ENCODE results near the gene SMAD6. TPM values are rescaled to one million over a fixed set of nuclear protein-coding genes. Genes with fewer than 3 reads are reported as not detected.
A peak's percentile ranks its signal among the peaks of the same experiment; 100 is the strongest.
"Not testable (repeated sequence)": the region's sequence is repeated elsewhere in the genome, so short reads cannot be mapped to it uniquely, and the experiment has no call there.

SMAD6 gene
- total RNA-seq, 1 donor from 2014 or later = 7.1 TPM

GRCh38 chr15:66675446-66675845 is 26.6 kb upstream of the SMAD6 start:
- no peak for DNase-seq (ENCODE audit: low read depth in 2 of 2)

- no peak for DNase-seq (ENCODE audit: low read depth in 2 of 2)
These were observed 24.7 kb upstream of the SMAD6 start for GRCh38 chr15:66677336-66677735.

- no peak for DNase-seq (ENCODE audit: low read depth in 2 of 2)
These were observed 22.9 kb upstream of the SMAD6 start for GRCh38 chr15:66679061-66679656.

DNA sequence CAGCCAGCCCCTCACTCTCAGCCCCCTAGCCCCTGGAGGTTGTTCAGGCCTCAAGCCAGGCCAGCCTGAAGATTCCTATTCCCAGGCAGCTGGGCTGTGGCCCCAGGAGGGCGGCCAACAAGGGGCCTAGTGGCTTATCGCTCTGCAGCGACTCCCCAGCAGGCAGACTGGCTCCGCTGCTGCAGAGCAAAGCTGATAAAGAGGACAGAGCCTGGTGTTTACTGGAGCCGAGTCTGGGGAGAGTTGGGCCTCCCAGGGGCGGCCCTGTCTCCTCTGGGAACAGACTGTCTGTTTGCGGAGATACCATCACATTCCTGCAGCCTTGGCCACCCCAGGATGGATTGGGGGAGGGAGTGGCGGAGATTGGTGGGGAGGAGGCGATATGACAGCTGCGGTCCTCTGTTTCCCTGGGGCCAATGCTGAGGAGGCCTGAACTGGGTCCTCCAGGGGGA is 22.4 kb upstream of the SMAD6 start:
- DNase-seq (ENCODE audit: low read depth in 2 of 2) = no peak

DNA sequence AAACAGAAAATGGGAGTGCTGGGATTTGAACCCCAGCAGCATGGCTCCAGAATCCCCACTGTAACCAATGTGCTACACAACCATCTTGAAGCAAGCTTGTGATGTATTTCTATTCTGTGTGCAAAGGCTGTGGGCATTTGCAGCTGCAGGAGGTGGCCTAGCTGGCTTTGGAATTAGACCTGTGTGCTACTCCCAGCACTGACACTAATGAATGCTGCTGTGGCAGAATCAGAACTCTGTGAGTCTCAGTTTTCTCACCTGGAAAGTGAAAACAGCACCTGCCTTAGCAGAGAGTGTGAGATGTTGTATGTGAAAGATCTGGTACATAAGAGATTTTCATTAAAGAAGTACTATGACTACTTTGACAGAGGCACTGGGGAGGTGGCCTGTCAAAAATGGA is 21.5 kb upstream of the SMAD6 start:
- DNase-seq (ENCODE audit: low read depth in 2 of 2) = no peak

GRCh38 chr15:66681395-66681794 is 20.6 kb upstream of the SMAD6 start:
- no peak for DNase-seq (ENCODE audit: low read depth in 2 of 2)

GRCh38 chr15:66682246-66682645 is 19.8 kb upstream of the SMAD6 start:
- DNase-seq (ENCODE audit: low read depth in 2 of 2) = no peak

DNA sequence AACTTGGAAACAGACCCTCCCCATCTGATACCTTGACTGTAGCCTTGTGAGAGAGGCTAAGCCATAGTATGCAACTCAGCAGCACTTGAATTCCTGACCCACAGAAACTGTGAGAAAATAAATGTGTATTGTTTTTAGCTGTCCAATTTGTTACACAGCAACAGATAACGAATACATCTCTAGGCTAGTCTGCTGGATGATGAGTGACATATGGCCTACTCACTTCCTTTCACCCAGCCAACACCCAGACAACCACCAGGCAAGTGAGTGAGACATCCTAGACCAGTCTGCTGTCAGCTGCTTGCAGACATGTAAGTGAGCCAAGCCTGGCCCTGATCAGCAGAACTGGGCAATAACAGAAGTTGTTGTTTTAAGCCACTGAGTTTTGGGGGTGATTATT is 19.2 kb upstream of the SMAD6 start:
- peak in 1 of 2 donors; percentile 35 for DNase-seq (ENCODE audit: low read depth in 2 of 2)

- no peak for DNase-seq (ENCODE audit: low read depth in 2 of 2)
These were observed 17.8 kb upstream of the SMAD6 start for GRCh38 chr15:66684136-66684681.

- DNase-seq (ENCODE audit: low read depth in 2 of 2) = peak; percentile 84 to 85
These were observed 16.3 kb upstream of the SMAD6 start for GRCh38 chr15:66685638-66686150.

DNA sequence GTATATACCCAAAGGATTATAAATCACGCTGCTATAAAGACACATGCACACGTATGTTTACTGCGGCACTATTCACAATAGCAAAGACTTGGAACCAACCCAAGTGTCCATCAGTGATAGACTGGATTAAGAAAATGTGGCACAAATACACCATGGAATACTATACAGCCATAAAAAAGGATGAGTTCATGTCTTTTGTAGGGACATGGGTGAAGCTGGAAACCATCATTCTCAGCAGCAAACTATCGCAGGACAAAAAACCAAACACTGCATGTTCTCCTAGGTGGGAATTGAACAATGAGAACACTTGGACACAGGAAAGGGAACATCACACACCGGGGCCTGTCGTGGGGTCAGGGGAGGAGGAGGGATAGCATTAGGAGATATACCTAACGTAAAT is 11.1 kb upstream of the SMAD6 start:
- DNase-seq (ENCODE audit: low read depth in 2 of 2) = not testable (repeated sequence)

GRCh38 chr15:66691727-66692126 is 10.3 kb upstream of the SMAD6 start:
- no peak for DNase-seq (ENCODE audit: low read depth in 2 of 2)

GRCh38 chr15:66692391-66692790 is 9.6 kb upstream of the SMAD6 start:
- no peak for DNase-seq (ENCODE audit: low read depth in 2 of 2)

DNA sequence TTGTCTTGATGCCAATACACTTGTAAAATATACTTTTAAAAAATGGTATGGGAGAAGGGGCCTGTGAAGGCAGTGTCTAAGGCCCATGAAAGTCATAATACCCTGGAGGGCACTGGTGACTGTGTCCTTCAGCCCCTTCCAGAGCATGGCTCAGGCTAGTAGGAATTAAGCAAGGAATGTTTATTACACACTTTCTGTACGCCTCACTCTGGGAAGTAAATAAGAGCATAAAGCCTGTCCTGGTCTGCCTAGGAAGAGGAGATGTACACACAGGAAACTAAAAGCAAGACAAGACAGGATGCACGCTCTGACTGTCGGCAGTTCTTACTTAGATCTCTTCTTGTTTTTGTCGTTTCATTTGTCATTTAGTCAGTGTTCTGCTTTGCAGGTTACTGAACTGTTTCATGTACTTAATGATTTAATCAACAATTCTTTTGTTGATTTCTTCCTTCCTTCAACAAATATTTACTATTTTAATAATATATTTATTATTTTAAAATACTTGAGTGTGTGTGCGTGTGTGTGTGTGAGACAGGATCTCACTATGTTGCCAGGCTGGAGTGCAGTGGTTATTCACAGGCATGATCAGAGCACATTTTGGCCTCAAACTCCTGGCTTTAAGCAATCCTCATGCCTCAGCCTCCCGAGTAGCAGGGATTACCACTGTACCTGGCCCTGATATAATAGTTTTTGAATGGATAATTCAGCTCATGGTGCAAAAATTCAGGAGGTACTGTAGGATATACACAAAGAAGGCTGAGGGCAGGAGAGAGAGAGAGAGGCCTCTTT is 9.0 kb upstream of the SMAD6 start:
- peak in 1 of 2 donors; percentile 23 for DNase-seq (ENCODE audit: low read depth in 2 of 2)

GRCh38 chr15:66696770-66697169 is 5.3 kb upstream of the SMAD6 start:
- no peak for DNase-seq (ENCODE audit: low read depth in 2 of 2)

- peak; percentile 55 to 80 for DNase-seq (ENCODE audit: low read depth in 2 of 2)
These were observed 3.6 kb upstream of the SMAD6 start for GRCh38 chr15:66698318-66698961.

DNA sequence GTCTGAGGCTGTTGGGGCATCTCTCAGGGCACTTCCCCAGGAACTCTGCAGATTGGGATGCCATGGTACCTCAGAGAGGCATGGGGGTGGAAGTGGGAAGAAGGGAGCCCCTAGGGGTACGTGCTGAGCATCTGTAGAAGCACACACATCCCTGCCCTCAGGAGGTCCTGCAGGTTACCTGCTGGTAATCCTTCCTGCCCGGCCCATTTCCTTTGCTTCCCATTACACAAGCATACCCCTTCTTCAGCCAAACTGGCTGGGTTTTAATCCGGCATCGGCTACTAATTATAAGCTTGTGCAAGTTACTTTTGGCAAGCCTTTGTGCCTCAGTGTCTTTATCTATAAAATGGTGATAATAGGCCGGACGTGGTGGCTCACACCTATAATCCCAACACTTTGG is 3.1 kb upstream of the SMAD6 start:
- no peak for DNase-seq (ENCODE audit: low read depth in 2 of 2)

DNA sequence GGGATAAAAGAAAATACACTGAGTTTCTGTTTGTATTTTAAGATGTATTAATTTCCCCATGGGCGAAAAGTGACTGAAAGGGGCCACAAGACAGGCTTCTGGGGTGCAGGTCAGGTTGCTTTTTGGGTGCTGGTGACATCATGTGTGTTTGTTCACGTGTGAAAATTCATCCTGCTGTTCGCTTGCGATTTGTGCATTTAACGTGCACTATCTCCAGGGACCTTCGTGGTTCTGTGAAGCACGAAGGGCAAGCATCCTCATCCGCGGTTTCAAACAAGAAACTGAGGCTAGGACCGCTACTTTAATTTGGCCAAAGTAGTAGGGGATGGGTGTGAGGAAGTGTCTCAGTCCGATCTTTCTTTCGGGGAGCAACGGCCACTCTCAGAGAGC is 1.6 kb upstream of the SMAD6 start:
- no peak for DNase-seq (ENCODE audit: low read depth in 2 of 2)

- DNase-seq (ENCODE audit: low read depth in 2 of 2) = peak; percentile 78 to 97
These were observed 1.1 kb upstream of the SMAD6 start for GRCh38 chr15:66700802-66701421.

DNA sequence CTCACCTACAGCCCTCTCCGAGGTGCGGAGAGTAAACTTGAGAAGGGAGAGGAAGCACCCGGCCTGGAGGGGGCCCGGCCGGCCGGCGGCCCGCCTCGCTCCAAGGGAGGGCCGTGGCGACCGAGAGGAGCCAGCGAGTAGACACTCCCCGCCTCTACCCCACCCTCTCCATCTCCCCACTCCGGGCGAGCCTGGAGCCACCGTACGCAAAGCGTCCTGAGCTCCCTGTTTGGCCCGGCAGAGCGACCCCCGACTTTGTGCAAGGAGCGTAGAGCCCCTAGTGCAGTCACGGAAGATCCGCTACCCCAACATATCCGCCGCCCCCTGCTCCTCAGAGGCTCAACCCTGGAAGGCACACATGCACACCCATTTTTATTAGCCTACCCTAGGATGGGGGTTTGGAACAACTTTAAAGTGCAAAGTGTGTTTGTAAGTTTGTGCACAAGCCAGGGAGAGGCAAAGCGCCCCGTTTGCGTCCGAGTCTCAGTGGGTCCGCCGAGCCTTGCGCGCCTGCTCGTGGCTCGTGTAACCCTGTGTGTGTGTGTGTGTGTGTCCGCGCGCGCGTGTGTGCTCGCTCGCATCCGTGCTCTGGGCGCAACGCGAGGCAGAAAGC is 508 bp upstream of the SMAD6 start:
- peak; percentile 31 to 63 for DNase-seq (ENCODE audit: low read depth in 2 of 2)

Data from dermis microvascular lymphatic vessel endothelial cell (primary cell).